GM12878 (cell line): ENCODE results near the gene DPM2.

Source experiments
- FOS ChIP-seq: IDR thresholded peaks from 3 replicates; pipeline ENCODE4 v1.6.1; 2011; ENCODE audit warnings: borderline replicate concordance; ENCODE audit not compliant: insufficient read length; ENCODE audit errors: extremely low read depth
- HCFC1 ChIP-seq: fragments of 150-350 bp; IDR thresholded peaks from 2 replicates; pipeline ENCODE4 v1.6.1; 2014; ENCODE audit warnings: low read length
- RBBP5 ChIP-seq: fragments of 200-600 bp; sonication (generic); conservative IDR thresholded peaks from 2 replicates; pipeline ENCODE4 v1.6.1; 2016

GRCh38 chr9:127909839-127910273 is 27.8 kb downstream of the DPM2 start:
- TF ChIP-seq HCFC1 = no peak
- TF ChIP-seq FOS = no peak
- TF ChIP-seq RBBP5 = no peak
